ENCODE measurements around the gene PC. TPM values are rescaled to one million over a fixed set of nuclear protein-coding genes. Genes with fewer than 3 reads are reported as not detected.
A peak's percentile ranks its signal among the peaks of the same experiment; 100 is the strongest.

The PC gene
- total RNA-seq, 1 donor from 2014 or later, result 25.7 TPM

DNA sequence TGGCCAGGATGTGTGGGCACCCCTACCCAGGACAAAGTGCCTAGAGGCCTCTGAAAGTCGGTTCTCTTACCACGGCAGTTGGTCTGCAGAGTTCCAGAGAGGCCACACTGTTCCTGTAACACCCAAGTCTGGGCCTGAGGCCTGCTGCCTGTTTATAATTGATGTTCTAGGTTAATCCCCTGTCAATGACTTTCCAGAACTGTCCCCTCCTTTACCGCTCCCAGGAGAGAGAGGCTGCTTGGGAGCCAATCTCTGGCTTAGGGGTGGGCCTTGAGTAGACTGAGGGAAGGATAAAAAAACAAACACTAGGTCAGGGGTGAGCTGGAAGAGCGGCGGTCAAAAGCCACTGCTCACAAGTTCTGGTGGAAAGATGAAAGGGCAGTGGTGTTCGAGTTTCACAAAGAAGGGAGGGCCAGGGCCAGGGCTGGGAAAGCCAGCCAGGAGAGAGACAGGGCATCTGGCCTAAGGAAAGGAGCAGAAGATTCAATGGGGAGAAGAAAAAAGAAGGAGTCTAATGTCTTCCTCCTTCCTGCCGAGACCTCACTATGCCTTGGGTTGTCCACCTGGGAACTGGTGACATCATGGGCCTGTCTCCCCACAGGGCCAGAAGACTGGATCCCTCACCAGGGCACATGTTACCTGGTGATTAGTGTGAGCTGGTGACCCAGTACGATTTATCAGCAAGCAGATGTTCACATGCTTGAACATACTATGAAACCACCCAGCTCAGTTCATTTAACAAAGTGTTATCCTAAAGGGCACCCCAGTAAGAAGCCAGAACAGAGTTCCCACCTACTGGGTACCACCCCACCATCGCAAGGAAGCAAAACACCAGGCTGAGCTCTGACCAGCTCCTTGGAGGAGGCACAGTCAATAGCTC lies 50.2 kb downstream of the PC start:
- no peak for DNase-seq (ENCODE audit: extremely low spot score, unreplicated experiment)
- Mint-ChIP-seq H3K27me3 (no peaks in the 10 kb centered on the region), H3K4me3 (no peak overlapping the region), H3K36me3 (no peaks in the 10 kb centered on the region), H3K27ac (peak overlapping the region; percentile 40), H3K9me3 (no peaks in the 10 kb centered on the region), H3K4me1 (ENCODE audit: unreplicated experiment) (peaks cover 42% of the 10 kb centered on the region)
- TF ChIP-seq CTCF (conservative IDR thresholded peaks at IDR 0.05), result no peak

DNA sequence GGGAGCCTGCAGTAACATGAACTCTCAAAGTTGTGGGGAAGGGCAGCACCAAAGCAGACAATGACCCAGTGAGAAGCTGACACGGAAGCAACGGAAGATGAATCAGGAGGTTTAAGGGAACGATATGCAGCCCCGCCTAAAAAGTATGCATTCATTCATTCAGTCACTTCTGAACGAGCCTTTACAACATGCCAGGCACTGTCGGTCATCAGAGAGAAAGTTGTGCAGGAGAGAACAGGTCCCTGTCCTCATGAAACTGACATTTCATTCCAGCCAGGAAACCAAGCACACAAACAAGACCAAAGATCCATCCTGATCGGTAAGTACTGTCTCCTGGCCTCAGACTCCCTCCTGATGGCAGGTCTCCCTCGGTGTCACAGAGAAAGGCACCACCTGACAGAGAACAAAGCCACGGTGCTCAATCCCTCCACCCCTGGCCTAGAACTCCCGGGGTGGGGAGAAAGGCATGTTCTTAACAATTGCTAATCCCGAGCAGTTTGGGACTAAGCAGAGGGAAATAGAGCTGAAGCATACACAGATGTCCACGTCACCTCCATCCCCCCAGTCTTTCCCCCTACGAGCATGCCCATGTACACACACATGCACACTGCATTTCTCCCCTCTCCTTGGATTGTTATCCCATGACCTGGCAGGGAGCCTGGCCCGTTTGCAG lies 52.0 kb downstream of the PC start:
- Mint-ChIP-seq H3K4me3 (no peak overlapping the region), H3K27me3 (no peaks in the 10 kb centered on the region), H3K27ac (no peak overlapping the region), H3K4me1 (ENCODE audit: unreplicated experiment) (peaks cover 38% of the 10 kb centered on the region), H3K36me3 (no peaks in the 10 kb centered on the region), H3K9me3 (no peaks in the 10 kb centered on the region)
- TF ChIP-seq CTCF (conservative IDR thresholded peaks at IDR 0.05), result no peak
- no peak for DNase-seq (ENCODE audit: extremely low spot score, unreplicated experiment)

DNA sequence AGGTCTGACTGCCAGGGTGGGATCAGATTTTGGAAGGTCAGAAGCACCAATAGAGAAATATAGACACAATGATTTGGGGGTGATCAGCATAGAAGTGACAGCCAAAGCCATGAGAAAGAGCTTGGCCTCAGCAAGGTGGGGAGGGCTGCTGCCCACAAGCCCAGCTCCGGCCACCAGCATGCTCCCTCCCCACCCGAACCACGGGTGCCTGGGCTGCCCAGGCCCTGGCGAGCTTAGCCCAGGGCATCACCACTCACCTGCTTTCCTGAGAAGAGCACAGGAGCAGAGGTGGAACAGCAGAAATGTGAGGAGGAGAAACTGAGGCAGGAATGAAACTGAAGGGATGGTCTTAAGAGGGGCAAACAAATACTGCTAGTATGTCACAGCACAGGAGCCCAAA lies 52.6 kb downstream of the PC start:
- H3K4me3 Mint-ChIP-seq, result no peak overlapping the region
- peaks cover 38% of the 10 kb centered on the region for H3K4me1 Mint-ChIP-seq (ENCODE audit: unreplicated experiment)
- no peak for DNase-seq (ENCODE audit: extremely low spot score, unreplicated experiment)
- no peaks in the 10 kb centered on the region for H3K9me3 Mint-ChIP-seq
- no peak for TF ChIP-seq CTCF (conservative IDR thresholded peaks at IDR 0.05)
- H3K27me3 Mint-ChIP-seq, result no peaks in the 10 kb centered on the region
- no peak overlapping the region for H3K27ac Mint-ChIP-seq
- no peaks in the 10 kb centered on the region for H3K36me3 Mint-ChIP-seq

- H3K27ac Mint-ChIP-seq, result no peak overlapping the region
- H3K4me3 Mint-ChIP-seq, result no peak overlapping the region
- no peaks in the 10 kb centered on the region for H3K27me3 Mint-ChIP-seq
- H3K9me3 Mint-ChIP-seq, result no peaks in the 10 kb centered on the region
- H3K36me3 Mint-ChIP-seq, result no peaks in the 10 kb centered on the region
- DNase-seq (ENCODE audit: extremely low spot score, unreplicated experiment), result no peak
- TF ChIP-seq CTCF (conservative IDR thresholded peaks at IDR 0.05), result no peak
- H3K4me1 Mint-ChIP-seq (ENCODE audit: unreplicated experiment), result peaks cover 38% of the 10 kb centered on the region
Measured at GRCh38 chr11:66904981-66905521, 53.1 kb downstream of the PC start.

- Mint-ChIP-seq H3K36me3 (no peaks in the 10 kb centered on the region), H3K4me3 (no peak overlapping the region), H3K27ac (peak overlapping the region; percentile 81), H3K27me3 (no peaks in the 10 kb centered on the region), H3K4me1 (ENCODE audit: unreplicated experiment) (peaks cover 38% of the 10 kb centered on the region), H3K9me3 (no peaks in the 10 kb centered on the region)
- DNase-seq (ENCODE audit: extremely low spot score, unreplicated experiment), result no peak
- no peak for TF ChIP-seq CTCF (conservative IDR thresholded peaks at IDR 0.05)
Measured at GRCh38 chr11:66904561-66904960, 53.6 kb downstream of the PC start.

Data from type B pancreatic cell (in vitro differentiated cells).